H1 (cell line): ENCODE measurements around the gene XPNPEP3. TPM values are rescaled to one million over a fixed set of nuclear protein-coding genes. Genes with fewer than 3 reads are reported as not detected.

Experiments used
- microRNA-seq, 2 experiments: library from miRNA; unstranded; fragments of <30 nt; microRNA quantifications; one replicate each; pipeline versions ENCODE4 to v1.2.0, GENCODE V29; 2016 to 2020; ENCODE audit warnings: borderline microRNAs expressed in 2 of 2, borderline number of aligned reads in 2 of 2, borderline replicate concordance in 1 of 2
- polyA plus RNA-seq, 7 experiments: library from polyadenylated mRNA; depleted of rRNA in 3 of 7; stranded (reverse) in 5 of 7; unstranded in 2 of 7; fragments of >200 nt in 5 of 7; fragments of 200-250 nt in 2 of 7; gene quantifications; 1 replicate in 5 of 7; 2 replicates in 1 of 7; 4 replicates in 1 of 7; pipeline versions ENCODE4 v1.2.1 to v1.2.3, GENCODE V29; 2011 to 2013; ENCODE audit warnings: missing spikeins in 2 of 7, mixed read lengths in 2 of 7
- small RNA-seq: library from polyadenylated mRNA; stranded (forward); fragments of <200 nt; extraction: miRNeasy Mini kit (QIAGEN cat#:217004); gene quantifications from one replicate; pipeline ENCODE3, GENCODE V24; 2013; ENCODE audit not compliant: insufficient read depth
- total RNA-seq: library from RNA; stranded (reverse); fragmentation: NEBNext Ultra II Directional; extraction: Animal tissue kit (Norgen Biotek cat#: 25700); gene quantifications from 2 replicates; pipeline ENCODE4 v1.2.1, GENCODE V29; 2021

The XPNPEP3 gene
- total and polyA plus RNA-seq, 2 of the 8 experiments (the other 6 are each of a cell fraction or from before 2014, with no cell fraction given): 25.8 to 29.2 TPM

Small RNA genes within 50 kb of the gene (microRNA-seq; reads per million reads assigned to microRNA genes)
- gene MIR4766: 0.23 to 0.41 reads per million in 2 experiments

Small RNA genes within 50 kb of the gene (small RNA-seq; reads per million reads assigned to genes)
- 2.6 reads per million, percentile 30 among the genes with 10 or more reads in this experiment for gene MIR4766
- gene RF00017: not detected
- gene RNU6-379P: not detected

Other genes starting within 250 kb of the XPNPEP3 start
- 37.9 and 43.1 TPM in 2 replicates for gene MRTFA, start 220.4 kb upstream of the XPNPEP3 start, total RNA-seq
- 5.4 and 12.8 TPM in 2 replicates for gene MRTFA, start 220.4 kb upstream of the XPNPEP3 start, polyA plus RNA-seq (2011; rRNA removed)
- 0.91 and 1.3 TPM in 2 replicates for gene MCHR1, start 177.7 kb upstream of the XPNPEP3 start, total RNA-seq
- 4.6 and 7.6 TPM in 2 replicates for gene MCHR1, start 177.7 kb upstream of the XPNPEP3 start, polyA plus RNA-seq (2011; rRNA removed)
- 40.2 and 40.4 TPM in 2 replicates for gene SLC25A17, start 37.8 kb upstream of the XPNPEP3 start, total RNA-seq
- gene SLC25A17, start 37.8 kb upstream of the XPNPEP3 start, polyA plus RNA-seq (2011; rRNA removed): 11.4 and 17.9 TPM in 2 replicates
- 305 TPM in 2 replicates for gene ST13, start 509 bp upstream of the XPNPEP3 start, total RNA-seq
- 32.5 and 52.0 TPM in 2 replicates for gene ST13, start 509 bp upstream of the XPNPEP3 start, polyA plus RNA-seq (2011; rRNA removed)
- gene DNAJB7, start 5.0 kb downstream of the XPNPEP3 start, total RNA-seq: not detected in 2 replicates
- gene DNAJB7, start 5.0 kb downstream of the XPNPEP3 start, polyA plus RNA-seq (2011; rRNA removed): not detected in 2 replicates
- gene RBX1, start 94.2 kb downstream of the XPNPEP3 start, total RNA-seq: 74.4 and 76.5 TPM in 2 replicates
- 79.3 and 119 TPM in 2 replicates for gene RBX1, start 94.2 kb downstream of the XPNPEP3 start, polyA plus RNA-seq (2011; rRNA removed)
- gene EP300, start 235.4 kb downstream of the XPNPEP3 start, total RNA-seq: 106 and 109 TPM in 2 replicates
- gene EP300, start 235.4 kb downstream of the XPNPEP3 start, polyA plus RNA-seq (2011; rRNA removed): 39.5 and 62.6 TPM in 2 replicates